Measurements from ENCODE around the gene GPR108.

DNA sequence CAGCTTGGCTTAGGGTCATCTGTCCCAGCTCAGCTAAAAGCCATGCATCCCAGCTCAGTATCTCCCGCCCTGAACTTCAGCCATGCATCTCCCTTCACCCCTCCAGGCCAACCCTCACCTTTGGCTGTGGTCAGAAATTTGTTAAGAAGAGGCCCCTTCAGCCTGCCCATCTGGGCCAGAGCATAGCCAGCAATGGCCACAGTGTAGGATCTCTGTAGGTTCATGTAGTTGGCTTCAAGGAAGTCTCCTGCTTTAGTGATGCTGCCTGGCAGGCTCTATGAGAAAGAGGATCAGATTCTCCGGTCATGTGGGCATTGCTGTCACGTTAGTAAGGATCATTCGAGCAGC lies 50.8 kb downstream of the GPR108 start:
- TF ChIP-seq, protein P1, sequence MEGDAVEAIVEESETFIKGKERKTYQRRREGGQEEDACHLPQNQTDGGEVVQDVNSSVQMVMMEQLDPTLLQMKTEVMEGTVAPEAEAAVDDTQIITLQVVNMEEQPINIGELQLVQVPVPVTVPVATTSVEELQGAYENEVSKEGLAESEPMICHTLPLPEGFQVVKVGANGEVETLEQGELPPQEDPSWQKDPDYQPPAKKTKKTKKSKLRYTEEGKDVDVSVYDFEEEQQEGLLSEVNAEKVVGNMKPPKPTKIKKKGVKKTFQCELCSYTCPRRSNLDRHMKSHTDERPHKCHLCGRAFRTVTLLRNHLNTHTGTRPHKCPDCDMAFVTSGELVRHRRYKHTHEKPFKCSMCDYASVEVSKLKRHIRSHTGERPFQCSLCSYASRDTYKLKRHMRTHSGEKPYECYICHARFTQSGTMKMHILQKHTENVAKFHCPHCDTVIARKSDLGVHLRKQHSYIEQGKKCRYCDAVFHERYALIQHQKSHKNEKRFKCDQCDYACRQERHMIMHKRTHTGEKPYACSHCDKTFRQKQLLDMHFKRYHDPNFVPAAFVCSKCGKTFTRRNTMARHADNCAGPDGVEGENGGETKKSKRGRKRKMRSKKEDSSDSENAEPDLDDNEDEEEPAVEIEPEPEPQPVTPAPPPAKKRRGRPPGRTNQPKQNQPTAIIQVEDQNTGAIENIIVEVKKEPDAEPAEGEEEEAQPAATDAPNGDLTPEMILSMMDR (IDR thresholded peaks at IDR 0.05): no peak
- TF ChIP-seq POLR2A (IDR thresholded peaks at IDR 0.05): no peak

Measured in esophagus squamous epithelium (tissue), 4 donors.